Measurements from ENCODE around the gene PDE1A. TPM values are rescaled to one million over a fixed set of nuclear protein-coding genes. Genes with fewer than 3 reads are reported as not detected.

PDE1A gene
- total RNA-seq, 4 donors from 2014 or later, result 2.3 to 9.2 (median 3.2) TPM

- H3K4me1 ChIP-seq, result peaks cover 0 to 1% (median 0%) of the 10 kb centered on the region in 3 donors
- intact Hi-C loops (cut with DNase I), result no loop called here
- TF ChIP-seq POLR2A (IDR thresholded peaks at IDR 0.05) (no peak), CTCF (IDR thresholded peaks at IDR 0.05) (no peak)
- H3K4me3 ChIP-seq, result no peak overlapping the region
- H3K9me3 ChIP-seq, result peaks cover 0 to 20% (median 0%) of the 10 kb centered on the region in 3 donors
- H3K27ac ChIP-seq, result no peak overlapping the region
- H3K36me3 ChIP-seq, result no peaks in the 10 kb centered on the region
- no peaks in the 10 kb centered on the region for H3K27me3 ChIP-seq
- no peak for DNase-seq
Observed at GRCh38 chr2:182384860-182385259, 42.0 kb downstream of the PDE1A start.

DNA sequence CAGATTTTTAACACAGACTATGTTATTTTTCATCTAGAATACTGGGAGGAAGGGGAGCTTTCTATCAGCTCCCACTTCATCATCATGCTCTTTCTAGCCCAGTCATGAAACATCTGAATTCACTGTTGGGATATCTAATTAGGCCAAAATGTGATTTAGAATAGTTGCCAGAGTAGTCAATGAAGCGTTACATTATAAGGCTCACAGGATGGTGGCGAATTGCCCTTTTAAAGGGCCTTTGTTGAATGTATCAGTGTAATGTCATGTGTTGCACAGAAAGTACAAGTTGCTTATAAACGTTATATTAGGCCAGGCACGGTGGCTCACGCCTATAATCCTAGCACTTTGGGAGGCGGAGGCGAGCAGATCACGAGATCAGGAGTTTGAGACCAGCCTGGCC lies 45.6 kb downstream of the PDE1A start:
- H3K36me3 ChIP-seq, result no peaks in the 10 kb centered on the region

DNA sequence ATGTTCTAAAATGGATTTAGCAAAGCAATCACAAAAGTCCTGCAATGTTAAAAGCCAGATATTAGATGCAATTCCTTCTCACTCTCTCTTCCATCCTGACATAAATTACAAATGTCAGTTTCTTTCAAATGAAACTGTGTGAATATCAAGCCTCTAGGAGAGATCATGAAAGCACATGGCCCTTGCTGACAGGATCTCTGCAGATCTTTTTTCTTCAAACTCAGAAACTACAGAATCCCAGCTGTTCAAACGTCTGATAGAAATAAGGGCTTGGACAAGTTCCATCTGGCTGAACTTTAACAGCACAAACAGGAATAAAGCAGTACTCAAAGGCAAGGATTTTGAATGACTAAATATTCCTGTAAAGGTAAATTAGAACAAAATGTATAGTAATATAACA lies 47.6 kb downstream of the PDE1A start:
- TF ChIP-seq CTCF (IDR thresholded peaks at IDR 0.05) (no peak), POLR2A (IDR thresholded peaks at IDR 0.05) (no peak)
- H3K9me3 ChIP-seq, result peaks cover 0 to 29% (median 10%) of the 10 kb centered on the region in 3 donors
- 5 to 21% methylated on average over 1 of the region's 1 CpG for whole genome bisulfite sequencing, 2 donors
- no peaks in the 10 kb centered on the region for H3K36me3 ChIP-seq
- peak overlapping the region in 2 of 4 donors; percentile 26 to 32 for H3K27ac ChIP-seq
- H3K27me3 ChIP-seq, result no peaks in the 10 kb centered on the region
- no peak overlapping the region for H3K4me3 ChIP-seq
- DNase-seq, result no peak
- peaks cover 0 to 19% (median 3%) of the 10 kb centered on the region in 3 donors for H3K4me1 ChIP-seq
- intact Hi-C loops (cut with DNase I), result no loop called here

More for the DNA sequence above, 45.6 kb downstream of the PDE1A start:
- Histone ChIP-seq H3K27ac (no peak overlapping the region), H3K9me3 (peaks cover 0 to 27% (median 2%) of the 10 kb centered on the region in 3 donors), H3K4me1 (peaks cover 0 to 19% (median 3%) of the 10 kb centered on the region in 3 donors), H3K4me3 (no peak overlapping the region), H3K27me3 (no peaks in the 10 kb centered on the region)
- 60 to 70% methylated on average over 8 of the region's 8 CpGs for WGBS, 2 donors
- no peak for DNase-seq
- intact Hi-C loops (cut with DNase I), result no loop called here
- TF ChIP-seq CTCF (IDR thresholded peaks at IDR 0.05), result no peak
- TF ChIP-seq POLR2A (IDR thresholded peaks at IDR 0.05), result no peak

- peak overlapping the region in 2 of 4 donors; percentile 26 to 32 for H3K27ac ChIP-seq
- peaks cover 0 to 19% (median 3%) of the 10 kb centered on the region in 3 donors for H3K4me1 ChIP-seq
- no peaks in the 10 kb centered on the region for H3K27me3 ChIP-seq
- H3K4me3 ChIP-seq, result no peak overlapping the region
- peaks cover 0 to 26% (median 10%) of the 10 kb centered on the region in 3 donors for H3K9me3 ChIP-seq
- H3K36me3 ChIP-seq, result no peaks in the 10 kb centered on the region
- WGBS, 2 donors, result 19 to 34% methylated on average over 2 of the region's 2 CpGs
- DNase-seq, result no peak
- intact Hi-C loops (cut with DNase I), result no loop called here
- TF ChIP-seq POLR2A (IDR thresholded peaks at IDR 0.05) (no peak), CTCF (IDR thresholded peaks at IDR 0.05) (no peak)
Observed at GRCh38 chr2:182378759-182379158, 48.1 kb downstream of the PDE1A start.

- TF ChIP-seq CTCF (IDR thresholded peaks at IDR 0.05), result no peak
- no peak for TF ChIP-seq POLR2A (IDR thresholded peaks at IDR 0.05)
- Histone ChIP-seq H3K4me1 (peaks cover 8 to 27% (median 9%) of the 10 kb centered on the region in 3 donors), H3K27ac (no peak overlapping the region), H3K4me3 (no peak overlapping the region), H3K36me3 (no peaks in the 10 kb centered on the region), H3K9me3 (peaks cover 0 to 23% (median 10%) of the 10 kb centered on the region in 3 donors), H3K27me3 (no peaks in the 10 kb centered on the region)
- intact Hi-C loops (cut with DNase I), result no loop called here
- no peak for DNase-seq
- 27 to 32% methylated on average over 1 of the region's 1 CpG for WGBS, 2 donors
Observed at GRCh38 chr2:182377467-182377866, 49.4 kb downstream of the PDE1A start.

All from esophagus squamous epithelium (tissue), 5 donors.